GM12873 (cell line): ENCODE measurements around the gene TEDDM1.

Source experiments
- TF ChIP-seq, protein P1 (sequence below): IDR thresholded peaks from 2 replicates; pipeline ENCODE4 v1.5.1; 2012; ENCODE audit warnings: low read depth, mild to moderate bottlenecking, moderate library complexity, low read length, control low read depth; ENCODE audit not compliant: insufficient read depth; ENCODE audit errors: missing control alignments

The TEDDM1 gene

DNA sequence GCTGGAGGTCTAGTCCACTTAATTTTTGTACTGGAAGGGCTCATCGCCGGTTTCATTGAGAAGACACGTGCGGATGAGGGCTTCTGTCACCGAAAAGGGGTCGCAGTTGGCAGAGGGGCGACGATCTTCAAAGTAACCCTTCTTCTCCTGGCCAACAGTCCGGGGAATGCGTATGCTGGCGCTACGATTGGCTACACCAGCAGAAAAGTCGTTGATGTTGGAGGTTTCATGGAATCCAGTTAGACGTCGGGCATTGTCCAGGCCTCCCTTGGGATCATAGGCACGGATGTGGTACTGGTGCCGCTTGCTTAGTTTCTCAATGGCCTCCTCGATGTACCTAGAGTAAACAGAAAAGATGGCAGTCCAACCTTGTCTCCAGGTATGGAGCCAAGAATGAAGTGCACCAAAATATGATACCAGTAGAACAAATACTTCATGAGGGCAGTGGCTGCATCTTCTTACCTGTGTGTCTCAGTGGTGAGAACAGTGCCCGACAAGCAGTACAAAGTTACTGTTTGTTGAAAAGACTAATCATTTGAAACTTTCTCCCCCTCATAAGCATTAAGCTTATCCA lies 16.0 kb downstream of the TEDDM1 start:
- TF ChIP-seq, protein P1, sequence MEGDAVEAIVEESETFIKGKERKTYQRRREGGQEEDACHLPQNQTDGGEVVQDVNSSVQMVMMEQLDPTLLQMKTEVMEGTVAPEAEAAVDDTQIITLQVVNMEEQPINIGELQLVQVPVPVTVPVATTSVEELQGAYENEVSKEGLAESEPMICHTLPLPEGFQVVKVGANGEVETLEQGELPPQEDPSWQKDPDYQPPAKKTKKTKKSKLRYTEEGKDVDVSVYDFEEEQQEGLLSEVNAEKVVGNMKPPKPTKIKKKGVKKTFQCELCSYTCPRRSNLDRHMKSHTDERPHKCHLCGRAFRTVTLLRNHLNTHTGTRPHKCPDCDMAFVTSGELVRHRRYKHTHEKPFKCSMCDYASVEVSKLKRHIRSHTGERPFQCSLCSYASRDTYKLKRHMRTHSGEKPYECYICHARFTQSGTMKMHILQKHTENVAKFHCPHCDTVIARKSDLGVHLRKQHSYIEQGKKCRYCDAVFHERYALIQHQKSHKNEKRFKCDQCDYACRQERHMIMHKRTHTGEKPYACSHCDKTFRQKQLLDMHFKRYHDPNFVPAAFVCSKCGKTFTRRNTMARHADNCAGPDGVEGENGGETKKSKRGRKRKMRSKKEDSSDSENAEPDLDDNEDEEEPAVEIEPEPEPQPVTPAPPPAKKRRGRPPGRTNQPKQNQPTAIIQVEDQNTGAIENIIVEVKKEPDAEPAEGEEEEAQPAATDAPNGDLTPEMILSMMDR = no peak

DNA sequence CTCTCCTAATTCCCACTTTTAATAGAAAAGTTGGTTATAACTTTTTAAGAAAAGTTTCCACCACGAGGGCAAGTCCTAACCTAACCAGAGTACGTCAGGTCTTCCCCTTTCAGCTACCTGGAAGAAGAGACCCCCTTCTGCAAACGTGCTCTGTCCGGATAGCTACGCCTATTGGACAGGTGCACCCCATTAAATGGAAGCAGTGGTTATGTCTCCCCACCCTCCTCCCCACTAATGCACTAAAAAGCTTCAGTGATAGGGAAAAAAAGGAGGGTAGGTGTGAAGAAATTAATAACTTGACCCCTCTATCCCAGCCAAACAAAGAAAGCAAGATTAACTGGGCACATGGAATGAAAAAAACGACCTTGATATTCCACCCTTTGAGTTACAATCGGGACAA lies 16.5 kb downstream of the TEDDM1 start:
- TF ChIP-seq, protein P1 = no peak

DNA sequence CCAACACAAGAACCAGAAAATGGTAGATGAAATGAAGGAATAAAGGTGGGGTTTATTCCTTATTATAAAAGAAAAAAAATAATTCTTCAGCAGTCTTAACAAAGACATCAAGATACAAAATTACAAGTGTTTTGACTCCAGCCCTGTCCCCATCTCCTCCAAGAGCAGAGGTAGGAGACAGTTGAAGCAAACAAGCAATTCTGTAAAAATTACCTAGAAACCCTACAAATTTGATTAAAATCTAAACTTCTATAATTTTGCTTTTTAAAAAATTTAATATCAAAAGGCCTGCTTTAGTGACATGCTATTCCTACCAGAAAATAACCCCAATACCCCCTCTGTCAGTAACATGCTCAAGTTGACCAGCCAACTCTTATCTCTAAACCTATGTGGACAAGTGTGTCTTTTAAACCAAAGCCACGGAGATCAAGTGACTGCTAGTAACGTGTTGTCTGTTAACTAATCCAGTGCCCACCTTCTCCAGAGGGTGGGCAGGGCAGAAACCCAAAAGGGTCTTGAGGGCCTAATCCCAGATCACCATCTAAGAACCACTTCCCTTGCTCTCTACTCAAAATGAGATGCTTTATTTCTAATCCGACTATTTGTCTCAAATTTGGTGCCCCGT lies 17.3 kb downstream of the TEDDM1 start:
- TF ChIP-seq, protein P1 = no peak

DNA sequence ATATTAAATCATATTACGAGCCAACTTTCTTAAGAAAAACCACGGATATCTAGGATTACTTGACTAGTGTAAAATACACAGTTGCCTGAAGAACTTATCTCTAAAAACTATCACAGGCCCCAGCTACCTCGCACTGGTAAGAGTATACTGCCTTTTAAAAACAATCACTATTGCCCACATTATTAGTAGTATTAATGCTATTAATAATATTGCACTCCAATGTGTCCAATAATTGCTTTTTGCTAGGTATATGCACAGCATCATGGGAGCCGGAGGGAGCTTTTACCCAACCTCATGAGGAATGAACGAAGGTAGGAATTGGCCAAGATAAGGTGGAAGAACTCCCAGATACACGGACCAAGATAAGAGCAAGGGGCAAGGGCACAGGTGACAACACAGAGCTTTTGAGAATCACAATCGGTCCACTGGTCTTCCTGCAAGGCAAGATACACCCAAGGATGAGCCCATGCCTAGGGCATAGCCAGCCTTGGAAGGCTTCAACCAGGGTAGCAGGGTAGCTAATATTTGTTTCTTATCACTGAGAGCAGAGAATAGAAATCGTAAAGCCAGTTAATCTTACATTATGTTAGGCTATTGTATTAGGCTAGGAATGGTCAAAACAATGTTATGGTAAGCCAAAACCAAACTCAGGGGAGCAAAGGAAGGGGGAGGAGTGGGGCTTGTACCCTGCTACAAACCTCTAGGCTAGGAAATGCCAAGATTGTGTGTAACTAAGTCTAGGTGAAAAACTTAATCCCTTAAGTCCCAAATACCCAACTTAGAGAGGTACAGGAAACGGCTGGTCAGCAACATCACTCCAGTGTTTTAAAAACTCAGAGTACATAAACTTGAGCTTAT lies 18.3 kb downstream of the TEDDM1 start:
- TF ChIP-seq, protein P1 = no peak

DNA sequence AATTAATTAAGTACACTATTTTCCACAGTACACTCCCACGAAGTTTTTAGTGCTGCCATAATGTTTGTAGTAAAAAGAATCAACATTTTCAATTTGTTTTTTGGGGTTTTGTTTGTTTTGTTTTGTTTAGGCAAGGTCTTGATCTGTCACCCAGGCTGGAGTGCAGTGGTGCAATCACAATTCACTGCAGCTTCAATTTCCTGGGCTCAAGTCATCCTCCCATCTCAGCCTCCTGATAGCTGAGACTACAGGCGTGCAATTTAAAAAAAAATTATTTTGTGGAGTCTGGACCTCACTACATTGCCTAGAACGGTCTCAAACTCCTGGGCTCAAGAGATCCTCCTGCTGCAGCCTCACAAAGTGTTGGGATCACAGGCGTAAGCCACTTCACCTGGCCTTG lies 20.3 kb downstream of the TEDDM1 start:
- TF ChIP-seq, protein P1 = no peak

DNA sequence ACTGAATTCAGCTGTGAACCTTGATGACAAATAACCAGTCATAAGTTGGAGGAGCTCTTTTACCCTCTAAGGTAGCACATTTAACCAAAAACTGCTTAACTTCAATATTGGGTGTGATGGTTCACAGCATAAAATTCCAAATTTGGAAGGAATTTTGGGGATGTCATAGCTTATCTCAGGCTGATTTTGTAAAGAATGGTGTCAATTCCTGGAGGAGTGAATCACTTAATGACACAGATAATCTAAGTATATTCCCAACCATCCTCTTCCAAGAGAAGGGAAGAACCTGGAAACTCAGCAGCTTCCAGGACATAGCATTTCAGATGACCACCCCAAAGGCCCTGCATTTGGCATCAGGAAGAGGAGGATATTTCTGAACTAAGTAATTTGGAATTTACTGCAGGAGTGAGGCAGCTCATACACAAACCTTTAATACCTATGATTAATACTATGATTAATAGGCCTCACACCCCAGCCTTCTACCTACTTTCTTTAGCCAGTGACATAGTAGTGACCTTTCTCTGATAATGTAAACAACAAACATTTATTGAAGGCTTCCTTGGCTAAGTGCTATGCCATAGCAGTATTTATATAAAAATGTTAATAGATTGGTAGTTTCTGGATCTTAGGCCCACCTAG lies 23.4 kb downstream of the TEDDM1 start:
- TF ChIP-seq, protein P1 = no peak
